Mucosa of descending colon (tissue), 3 donors: Measurements from ENCODE around the gene EYA2. TPM values are rescaled to one million over a fixed set of nuclear protein-coding genes. Genes with fewer than 3 reads are reported as not detected.

Experiments used
- ATAC-seq: fragments of 200-7000 bp; cut with Tn5 transposase; one replicate; pipeline ENCODE4 v1.9.1; 2020; ENCODE audit warnings: mild to moderate bottlenecking, moderate library complexity
- DNase-seq, 3 donors: peaks; one replicate each; pipeline ENCODE4 v3.0.0-alpha.2; 2020
- H3K36me3 ChIP-seq: fragments of 200-600 bp; one replicate; pipeline ENCODE4 v1.8.0; 2021; ENCODE audit warnings: low read depth, mild to moderate bottlenecking
- H3K4me1 ChIP-seq: fragments of 200-600 bp; one replicate; pipeline ENCODE4 v1.8.0; 2021; ENCODE audit warnings: low read depth, mild to moderate bottlenecking
- H3K4me3 ChIP-seq: fragments of 200-600 bp; one replicate; pipeline ENCODE4 v1.8.0; 2021; ENCODE audit warnings: mild to moderate bottlenecking
- H3K9me3 ChIP-seq: fragments of 200-600 bp; one replicate; pipeline ENCODE4 v1.8.0; 2021; ENCODE audit warnings: mild to moderate bottlenecking
- CTCF ChIP-seq: fragments of 200-600 bp; IDR thresholded peaks from one replicate; pipeline ENCODE4 v1.8.0; 2022; ENCODE audit warnings: antibody characterized with exemption, mild to moderate bottlenecking
- intact Hi-C, 2 donors: fragments of 100-400 bp; cut with DNase I in 1 of 2; cut with micrococcal nuclease in 1 of 2; formaldehyde crosslinking; loops; one replicate each; pipeline versions ENCODE4 v1.11.0 to v1.11.1; 2022; cut with DNase I, micrococcal nuclease
- total RNA-seq, 3 donors: library from RNA; stranded (reverse); fragmentation: NEBNext Ultra II Directional in 2 of 3; extraction: Animal tissue kit (Norgen Biotek cat#: 25700) in 2 of 3; gene quantifications; one replicate each; pipeline versions ENCODE4 v1.2.1 to v1.2.4, GENCODE V29; 2021 to 2023
- donor health status: DM: no; HTN: no; CAD: no; lungs with moderate emphysema.
- donor health status: DM: no; HTN: no; CAD: no.
- donor health status: DM: no; HTN: yes; CAD: no.

EYA2 gene
- total RNA-seq, 3 donors from 2014 or later: 14.3 to 22.3 (median 19.5) TPM

- ATAC-seq: no peak
- peaks cover 11% of the 10 kb centered on the region for H3K36me3 ChIP-seq
- intact Hi-C loops: no loop called here
- H3K4me3 ChIP-seq: no peak overlapping the region
- no peaks in the 10 kb centered on the region for H3K4me1 ChIP-seq
- DNase-seq: no peak
- no peaks in the 10 kb centered on the region for H3K9me3 ChIP-seq
- no peak for TF ChIP-seq CTCF
These were observed 336.2 kb downstream of the EYA2 start for GRCh38 chr20:47230811-47231256.

GRCh38 chr20:47231382-47232039, 336.9 kb downstream of the EYA2 start:
- no peaks in the 10 kb centered on the region for H3K4me1 ChIP-seq
- H3K4me3 ChIP-seq: no peak overlapping the region
- H3K9me3 ChIP-seq: no peaks in the 10 kb centered on the region
- intact Hi-C loops: no loop called here
- TF ChIP-seq CTCF: no peak
- H3K36me3 ChIP-seq: peaks cover 11% of the 10 kb centered on the region
- DNase-seq (no peak), ATAC-seq (no peak)

GRCh38 chr20:47232518-47232917, 337.9 kb downstream of the EYA2 start:
- Histone ChIP-seq H3K9me3 (no peaks in the 10 kb centered on the region), H3K4me1 (no peaks in the 10 kb centered on the region), H3K4me3 (no peak overlapping the region), H3K36me3 (peaks cover 11% of the 10 kb centered on the region)
- ATAC-seq (no peak), DNase-seq (no peak)
- no peak for TF ChIP-seq CTCF
- intact Hi-C loops: no loop called here

GRCh38 chr20:47233333-47234188, 338.9 kb downstream of the EYA2 start:
- Histone ChIP-seq H3K36me3 (peaks cover 11% of the 10 kb centered on the region), H3K4me1 (no peaks in the 10 kb centered on the region), H3K4me3 (no peak overlapping the region), H3K9me3 (no peaks in the 10 kb centered on the region)
- ATAC-seq: no peak
- no peak for DNase-seq
- intact Hi-C loops: no loop called here
- TF ChIP-seq CTCF: no peak

GRCh38 chr20:47235111-47235510, 340.5 kb downstream of the EYA2 start:
- TF ChIP-seq CTCF: no peak
- ATAC-seq (no peak), DNase-seq (no peak)
- Histone ChIP-seq H3K9me3 (no peaks in the 10 kb centered on the region), H3K4me1 (no peaks in the 10 kb centered on the region), H3K36me3 (peaks cover 7% of the 10 kb centered on the region), H3K4me3 (no peak overlapping the region)
- intact Hi-C loops: no loop called here
